ENCODE measurements around the gene EME2. TPM values are rescaled to one million over a fixed set of nuclear protein-coding genes. Genes with fewer than 3 reads are reported as not detected.

The EME2 gene
- total RNA-seq, 4 donors from 2014 or later: 5.5 to 10.4 (median 6.5) TPM

GRCh38 chr16:1751946-1752345 lies 20.7 kb upstream of the EME2 start:
- no peak for DNase-seq (ENCODE audit: extremely low spot score)
- intact Hi-C loops (cut with DNase I): no loop called here
- WGBS: 96% methylated on average over 16 of the region's 16 CpGs
- Histone ChIP-seq H3K27ac (replicated peaks in 1 of 4) (no peak overlapping the region), H3K4me3 (no peak overlapping the region), H3K27me3 (no peaks in the 10 kb centered on the region), H3K4me1 (no peaks in the 10 kb centered on the region), H3K9me3 (no peaks in the 10 kb centered on the region), H3K36me3 (peaks cover 49 to 97% (median 91%) of the 10 kb centered on the region in 4 donors)
- TF ChIP-seq POLR2AphosphoS5 (IDR thresholded peaks at IDR 0.05): no peak
- no peak for TF ChIP-seq CTCF (IDR thresholded peaks at IDR 0.05)
- TF ChIP-seq POLR2A (IDR thresholded peaks at IDR 0.05; ENCODE audit: low read depth): no peak
- TF ChIP-seq EP300 (IDR thresholded peaks at IDR 0.05): no peak

- TF ChIP-seq POLR2A (IDR thresholded peaks at IDR 0.05; ENCODE audit: low read depth) (no peak), EP300 (IDR thresholded peaks at IDR 0.05) (no peak), POLR2AphosphoS5 (IDR thresholded peaks at IDR 0.05) (no peak), CTCF (IDR thresholded peaks at IDR 0.05) (no peak)
- Histone ChIP-seq H3K36me3 (peaks cover 42 to 97% (median 90%) of the 10 kb centered on the region in 4 donors), H3K27ac (replicated peaks in 1 of 4) (no peak overlapping the region), H3K9me3 (no peaks in the 10 kb centered on the region), H3K4me3 (no peak overlapping the region), H3K4me1 (no peaks in the 10 kb centered on the region), H3K27me3 (no peaks in the 10 kb centered on the region)
- DNase-seq (ENCODE audit: extremely low spot score): no peak
- intact Hi-C loops (cut with DNase I): no loop called here
- WGBS: 94% methylated on average over 14 of the region's 14 CpGs
These were observed 19.8 kb upstream of the EME2 start for GRCh38 chr16:1752853-1753252.

GRCh38 chr16:1754204-1754603 lies 18.4 kb upstream of the EME2 start:
- Histone ChIP-seq H3K4me3 (no peak overlapping the region), H3K27me3 (no peaks in the 10 kb centered on the region), H3K9me3 (no peaks in the 10 kb centered on the region), H3K27ac (replicated peaks in 1 of 4) (no peak overlapping the region), H3K36me3 (peaks cover 34 to 97% (median 88%) of the 10 kb centered on the region in 4 donors), H3K4me1 (no peaks in the 10 kb centered on the region)
- 93% methylated on average over 12 of the region's 12 CpGs for whole genome bisulfite sequencing
- intact Hi-C loops (cut with DNase I): no loop called here
- no peak for DNase-seq (ENCODE audit: extremely low spot score)
- no peak for TF ChIP-seq POLR2A (IDR thresholded peaks at IDR 0.05; ENCODE audit: low read depth)
- TF ChIP-seq POLR2AphosphoS5 (IDR thresholded peaks at IDR 0.05): no peak
- TF ChIP-seq CTCF (IDR thresholded peaks at IDR 0.05): no peak
- no peak for TF ChIP-seq EP300 (IDR thresholded peaks at IDR 0.05)

- H3K36me3 ChIP-seq: peaks cover 20 to 97% (median 87%) of the 10 kb centered on the region in 4 donors
- H3K9me3 ChIP-seq: no peaks in the 10 kb centered on the region
- H3K27me3 ChIP-seq: no peaks in the 10 kb centered on the region
- no peak overlapping the region for H3K4me3 ChIP-seq
- intact Hi-C loops (cut with DNase I): no loop called here
- WGBS: 97% methylated on average over 25 of the region's 37 CpGs
- no peak for DNase-seq (ENCODE audit: extremely low spot score)
- no peak for TF ChIP-seq EP300 (IDR thresholded peaks at IDR 0.05)
- TF ChIP-seq POLR2A (IDR thresholded peaks at IDR 0.05; ENCODE audit: low read depth): no peak
- TF ChIP-seq CTCF (IDR thresholded peaks at IDR 0.05): no peak
- no peak for TF ChIP-seq POLR2AphosphoS5 (IDR thresholded peaks at IDR 0.05)
- H3K27ac ChIP-seq (replicated peaks in 1 of 4): no peak overlapping the region
- H3K4me1 ChIP-seq: peaks cover 0 to 1% (median 0%) of the 10 kb centered on the region in 4 donors
These were observed 14.7 kb upstream of the EME2 start for GRCh38 chr16:1757714-1758461.
